Ammon's horn (tissue), 1 donor: ENCODE data around the gene PFKL.
"Not testable (repeated sequence)": the region's sequence is repeated elsewhere in the genome, so short reads cannot be mapped to it uniquely, and the experiment has no call there.

Experiments
- DNase-seq: peaks from one replicate; pipeline ENCODE4 v3.0.0-alpha.2; 2016; ENCODE audit warnings: low spot score

The PFKL gene

DNA sequence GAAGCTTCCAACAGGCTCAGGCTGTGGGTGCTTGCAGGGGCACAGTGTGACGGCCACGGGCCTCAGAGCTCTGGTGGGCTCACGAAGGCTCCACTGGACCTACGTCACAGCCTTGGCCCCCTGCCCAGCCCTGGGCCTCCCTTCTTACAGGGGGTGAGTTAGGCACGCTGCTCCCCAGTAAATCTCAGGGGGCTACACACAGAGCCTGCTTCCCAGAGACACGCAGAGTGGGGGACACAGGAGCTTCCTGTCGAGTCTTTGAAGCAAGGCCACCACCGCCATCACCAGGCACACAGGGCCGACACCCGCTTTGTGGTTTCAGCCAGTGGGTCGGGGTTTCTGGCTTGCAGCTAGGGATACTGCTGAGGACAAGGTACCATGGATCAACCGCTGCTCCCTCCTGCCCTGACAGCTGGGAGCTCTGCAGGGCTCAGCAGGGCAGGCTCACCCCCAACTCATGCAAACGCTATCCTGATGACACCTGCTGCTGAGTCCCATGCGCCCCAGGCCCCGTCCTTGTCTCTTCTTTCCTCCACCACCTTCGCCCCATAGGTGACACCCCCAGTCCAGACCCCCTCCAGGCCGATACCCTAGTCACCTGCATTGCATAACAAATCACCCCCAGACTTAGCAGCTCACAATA lies 44.8 kb downstream of the PFKL start:
- DNase-seq = no peak

DNA sequence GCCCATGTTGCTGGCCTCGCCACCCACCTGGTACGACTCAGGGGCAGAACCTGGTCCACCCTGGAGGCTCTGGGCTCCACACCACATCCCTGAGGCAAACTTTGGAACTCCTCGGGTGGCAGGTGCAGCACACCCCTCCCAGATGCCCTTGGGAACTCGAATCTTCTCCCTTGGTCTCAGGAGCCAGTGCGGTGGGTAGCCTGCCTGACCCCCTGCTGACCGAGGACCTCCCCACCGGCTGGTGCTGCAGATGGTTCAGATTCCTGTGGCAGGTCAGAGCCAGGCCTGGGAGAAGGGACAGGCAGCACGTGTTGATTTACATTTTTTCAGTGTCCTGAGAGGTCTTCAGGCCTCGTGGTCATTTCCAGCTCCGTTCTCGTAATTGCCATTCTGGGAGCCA lies 45.6 kb downstream of the PFKL start:
- DNase-seq = no peak

DNA sequence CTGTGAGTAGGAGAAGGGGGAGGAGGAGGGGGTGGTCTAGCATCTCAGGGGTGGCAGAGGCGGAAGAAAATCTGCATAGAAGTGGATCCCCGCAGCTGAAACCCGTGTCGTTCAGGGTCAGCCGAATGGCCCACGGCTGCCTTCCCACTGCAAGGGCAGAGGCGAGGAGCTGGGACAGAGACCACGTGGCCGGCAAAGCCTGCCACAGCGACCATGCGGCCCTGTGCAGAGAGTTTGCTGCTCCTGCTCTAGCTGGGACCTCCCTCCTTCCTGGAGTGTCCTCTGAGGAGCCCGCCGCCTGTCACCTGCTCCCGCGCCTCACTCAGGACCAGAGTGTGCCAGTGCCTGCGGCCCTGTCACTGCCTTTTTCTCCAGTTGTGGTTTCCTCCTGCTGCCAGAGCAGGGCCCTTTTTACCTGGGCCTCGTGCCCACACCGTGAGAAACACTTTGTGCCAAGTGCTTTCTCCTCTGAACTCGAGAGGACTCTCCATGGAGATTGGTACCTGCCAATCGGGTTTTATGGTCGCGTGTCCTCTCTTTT lies 48.1 kb downstream of the PFKL start:
- DNase-seq = no peak

DNA sequence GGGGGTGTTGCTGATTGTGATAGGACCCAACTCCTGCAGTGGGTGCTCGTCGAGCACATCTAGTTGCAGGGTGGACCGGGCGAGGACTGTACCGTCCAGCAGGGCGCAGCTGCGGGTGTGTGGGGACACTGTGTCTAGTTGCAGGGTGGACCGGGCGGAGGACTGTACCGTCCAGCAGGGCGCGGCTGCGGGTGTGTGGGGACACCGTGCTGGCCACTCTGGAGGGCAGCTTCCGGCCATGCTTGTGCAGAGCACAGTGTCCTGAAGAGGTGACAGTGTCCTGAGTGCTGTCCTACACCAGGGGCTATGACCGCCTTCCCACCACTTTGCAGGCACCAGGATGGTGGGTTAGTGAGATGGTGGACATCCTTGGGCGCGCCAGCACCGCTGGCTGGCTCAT lies 49.0 kb downstream of the PFKL start:
- no peak for DNase-seq

DNA sequence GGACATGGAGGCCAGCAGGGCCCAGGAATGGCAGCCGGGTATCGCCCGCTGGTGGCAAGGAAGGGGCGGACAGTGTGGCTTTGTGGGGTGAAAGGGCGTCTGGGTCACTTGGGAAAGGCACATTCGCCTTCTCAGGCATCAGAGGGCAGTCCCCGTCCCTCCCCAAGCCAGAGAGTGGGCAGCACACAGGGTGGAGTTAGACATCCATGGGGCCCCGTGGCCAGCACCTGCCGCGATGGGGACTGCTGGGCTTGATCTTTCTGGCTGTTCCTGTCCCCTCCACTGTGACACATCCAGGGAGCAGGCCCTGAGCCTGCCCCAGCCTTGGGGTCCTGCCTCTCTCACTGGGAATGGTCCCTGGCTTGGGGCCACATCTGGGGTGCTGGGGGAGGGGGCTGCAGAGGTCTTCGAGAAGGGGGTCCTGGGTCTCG lies 49.6 kb downstream of the PFKL start:
- no peak for DNase-seq

DNA sequence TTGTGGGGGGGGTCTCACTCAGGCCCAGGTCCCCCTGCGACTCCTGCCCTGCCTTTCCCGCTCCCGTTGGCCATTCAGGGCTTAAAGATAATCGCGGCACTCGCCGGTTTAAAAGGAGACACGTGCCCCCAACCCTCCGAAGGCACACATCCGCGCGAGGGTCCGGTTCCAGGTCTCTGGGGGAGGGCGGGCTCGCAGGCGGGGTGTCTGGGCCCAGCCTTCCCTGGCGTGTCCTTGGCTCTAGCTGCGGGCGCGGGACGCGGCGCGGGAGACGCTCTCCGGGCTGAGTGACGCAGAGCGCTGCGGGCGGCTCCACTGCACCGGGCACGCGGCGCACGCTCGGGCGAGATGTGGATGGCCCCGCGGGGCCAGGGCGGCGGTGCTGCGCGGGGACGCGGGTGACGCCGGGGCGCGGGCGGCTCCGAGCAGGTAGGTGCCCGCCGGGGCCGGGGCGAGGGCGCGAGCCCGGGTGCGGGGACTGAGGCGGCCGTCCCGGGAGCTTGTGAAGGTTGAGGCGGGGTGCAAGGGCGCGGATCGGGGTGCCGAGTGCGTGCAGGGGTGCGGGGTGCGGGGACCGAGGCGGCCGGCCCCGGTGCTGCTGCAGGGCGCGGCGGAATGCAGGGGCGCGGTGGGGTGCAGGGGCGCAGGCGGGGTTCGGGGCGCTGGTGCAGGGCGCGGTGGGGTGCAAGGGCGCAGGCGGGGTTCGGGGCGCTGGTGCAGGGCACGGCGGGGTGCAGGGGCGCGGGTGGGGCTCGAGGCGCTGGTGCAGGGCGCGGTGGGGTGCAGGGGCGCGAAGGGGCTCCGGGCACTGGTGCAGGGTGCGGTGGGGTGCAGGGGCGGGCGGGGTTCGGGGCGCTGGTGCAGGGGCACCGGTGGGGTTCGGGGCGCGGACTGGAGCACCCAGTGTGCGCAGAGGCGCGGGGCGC lies 50.3 kb downstream of the PFKL start:
- DNase-seq = no peak

DNA sequence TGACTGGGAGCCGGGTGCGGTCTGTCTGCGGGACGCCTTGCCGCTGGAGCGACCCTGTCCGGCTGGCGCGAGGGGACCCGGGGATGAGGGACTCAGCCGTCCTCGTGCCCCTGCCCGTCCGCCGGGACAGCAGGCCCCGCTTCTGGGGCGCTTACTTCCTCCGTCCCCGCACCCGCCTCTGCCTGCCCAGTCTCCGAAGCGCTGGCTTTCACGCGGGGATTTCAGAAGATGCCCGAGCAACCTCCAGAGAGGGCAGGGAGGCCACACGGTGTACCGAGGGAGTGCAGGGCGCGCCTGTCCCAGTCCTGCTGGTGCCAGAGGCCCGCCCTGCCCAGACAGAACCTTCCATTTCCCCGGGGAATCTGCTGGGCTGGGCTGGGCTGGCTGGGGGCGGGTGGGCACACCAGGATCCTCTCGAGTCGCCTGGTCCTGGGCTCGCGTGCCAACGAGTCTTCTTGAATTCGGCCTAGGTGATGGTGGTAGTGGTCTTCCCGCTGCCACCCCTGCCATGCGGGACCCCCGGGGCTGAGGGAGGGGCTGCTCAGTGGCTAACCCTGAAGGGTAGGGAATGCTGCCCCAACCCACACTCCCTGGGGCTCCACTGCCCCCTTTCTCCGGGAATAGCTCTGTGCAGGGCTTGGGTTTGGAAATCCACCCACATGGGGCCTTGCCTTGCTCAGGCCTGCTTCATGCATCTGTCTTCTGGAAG lies 51.1 kb downstream of the PFKL start:
- DNase-seq = no peak

DNA sequence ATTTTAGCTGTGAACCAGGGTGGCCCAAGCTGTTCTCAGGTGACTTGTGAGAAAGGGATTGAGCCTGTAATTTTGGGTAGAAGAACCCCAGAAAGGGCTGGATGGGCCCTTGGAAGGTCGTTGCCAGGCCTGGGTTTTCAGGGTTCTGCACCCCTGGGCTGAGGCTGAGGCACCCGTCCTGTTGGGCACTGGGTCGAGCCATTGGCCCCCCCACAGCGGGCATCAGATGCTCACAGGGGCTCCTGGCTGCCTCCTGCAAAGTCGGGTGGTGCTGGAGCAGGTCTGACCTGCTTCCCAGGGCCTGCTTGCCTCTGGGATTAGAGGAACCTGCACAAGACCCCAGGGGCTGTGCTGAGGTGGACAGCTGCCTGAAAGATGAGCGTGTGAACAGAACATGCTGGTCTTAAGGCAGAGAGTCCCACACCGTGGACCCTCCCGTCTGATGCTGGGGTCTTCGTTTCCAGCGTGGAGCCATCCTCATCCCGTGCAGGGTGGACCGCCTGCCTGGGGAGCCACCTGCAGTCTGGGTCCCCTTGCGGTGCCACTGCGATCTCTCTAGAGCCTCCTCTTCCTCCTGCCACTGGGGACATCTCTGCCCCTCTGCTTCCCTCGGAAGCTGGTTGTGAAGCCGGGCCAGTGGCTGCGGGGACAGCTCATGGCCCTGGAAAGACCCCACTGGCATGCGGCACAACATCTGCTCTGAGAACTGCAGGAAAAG lies 51.8 kb downstream of the PFKL start:
- no peak for DNase-seq

DNA sequence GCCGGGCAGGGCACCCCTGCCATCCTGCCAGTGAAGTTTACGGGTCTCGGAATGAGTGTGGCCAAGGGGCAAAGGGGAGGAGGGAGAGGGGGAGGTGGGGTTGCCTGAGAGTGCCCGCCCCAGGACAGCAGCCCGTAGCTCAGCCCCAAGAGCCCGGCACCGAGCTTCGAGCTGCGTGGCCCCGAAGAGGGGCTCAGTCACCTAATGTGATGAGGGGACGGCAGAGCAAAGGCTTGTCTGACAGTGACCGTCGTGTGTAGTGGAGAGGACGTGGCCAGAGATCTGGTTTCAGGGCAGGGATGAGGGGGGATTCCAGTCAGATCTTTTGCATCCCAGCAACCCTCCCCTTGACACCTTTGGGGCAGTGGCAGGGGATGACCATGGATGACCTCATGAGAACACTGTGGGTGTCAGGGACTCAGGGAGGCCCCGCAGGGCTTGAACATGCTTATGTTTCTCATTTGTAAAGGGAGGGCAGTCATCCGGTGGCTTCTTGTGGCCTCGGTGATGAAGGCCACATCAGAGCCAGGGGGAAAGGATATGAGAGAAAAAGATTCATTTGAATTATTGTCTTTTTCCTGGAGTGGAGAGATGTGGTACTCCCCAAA lies 52.5 kb downstream of the PFKL start:
- DNase-seq = no peak

DNA sequence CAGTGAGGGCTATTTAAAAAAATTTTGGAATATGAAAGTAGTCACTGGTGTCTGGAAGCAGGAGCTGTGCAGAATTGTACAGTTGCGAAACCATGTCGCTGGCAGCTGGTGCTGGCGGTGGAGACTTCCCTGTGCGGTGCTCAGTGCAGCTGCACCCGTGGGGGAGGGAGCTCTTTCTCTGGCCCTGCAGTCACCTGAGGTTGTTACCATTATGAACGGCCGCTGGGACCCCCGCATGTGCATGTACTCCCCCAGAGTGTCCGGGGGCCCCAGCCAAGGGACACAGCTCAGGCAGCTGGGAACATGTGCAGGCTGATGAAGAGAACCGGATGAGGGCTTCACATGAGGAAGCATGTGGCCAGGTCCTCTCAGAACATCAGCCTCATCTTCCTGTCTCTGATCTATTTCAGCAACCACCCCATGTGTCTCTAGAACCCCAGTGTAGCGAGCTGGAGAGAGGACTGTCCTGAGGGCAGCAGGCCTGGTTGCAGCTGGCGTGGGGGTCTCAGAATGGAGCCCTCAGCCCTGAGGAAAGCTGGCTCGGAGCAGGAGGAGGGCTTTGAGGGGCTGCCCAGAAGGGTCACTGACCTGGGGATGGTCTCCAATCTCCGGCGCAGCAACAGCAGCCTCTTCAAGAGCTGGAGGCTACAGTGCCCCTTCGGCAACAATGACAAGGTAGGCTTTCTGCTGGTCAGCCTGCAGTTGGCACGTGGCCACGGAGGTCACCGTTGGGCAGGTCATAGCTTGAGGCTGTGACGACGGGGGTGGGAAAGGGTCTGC lies 53.5 kb downstream of the PFKL start, which contains the start of gene TRPM2:
Gene TRPM2 (plus strand): TSS at position 431 of the 780 bp plus-strand sequence. CDS start 80 bp downstream, at position 511.
- peak; percentile 71 for DNase-seq

DNA sequence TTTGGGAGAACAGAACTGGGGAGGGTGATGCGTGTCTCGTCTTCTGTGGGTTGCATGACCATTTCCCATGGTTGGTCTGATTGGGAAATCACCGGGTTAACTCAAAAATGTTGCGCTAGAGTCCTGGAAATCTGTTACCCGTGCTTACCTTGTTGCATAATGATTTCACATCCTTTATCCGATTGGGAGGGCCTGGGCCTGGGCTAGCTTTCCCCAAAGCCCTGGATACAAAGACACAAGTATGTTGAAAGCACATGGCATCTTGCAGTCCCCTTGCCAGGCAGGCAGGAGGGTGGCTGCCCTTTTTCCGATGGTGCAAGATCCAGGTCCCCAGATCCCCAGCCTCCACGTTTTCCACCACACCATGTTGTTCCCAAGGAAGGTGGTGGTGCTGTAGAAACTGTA lies 54.1 kb downstream of the PFKL start:
- no peak for DNase-seq

DNA sequence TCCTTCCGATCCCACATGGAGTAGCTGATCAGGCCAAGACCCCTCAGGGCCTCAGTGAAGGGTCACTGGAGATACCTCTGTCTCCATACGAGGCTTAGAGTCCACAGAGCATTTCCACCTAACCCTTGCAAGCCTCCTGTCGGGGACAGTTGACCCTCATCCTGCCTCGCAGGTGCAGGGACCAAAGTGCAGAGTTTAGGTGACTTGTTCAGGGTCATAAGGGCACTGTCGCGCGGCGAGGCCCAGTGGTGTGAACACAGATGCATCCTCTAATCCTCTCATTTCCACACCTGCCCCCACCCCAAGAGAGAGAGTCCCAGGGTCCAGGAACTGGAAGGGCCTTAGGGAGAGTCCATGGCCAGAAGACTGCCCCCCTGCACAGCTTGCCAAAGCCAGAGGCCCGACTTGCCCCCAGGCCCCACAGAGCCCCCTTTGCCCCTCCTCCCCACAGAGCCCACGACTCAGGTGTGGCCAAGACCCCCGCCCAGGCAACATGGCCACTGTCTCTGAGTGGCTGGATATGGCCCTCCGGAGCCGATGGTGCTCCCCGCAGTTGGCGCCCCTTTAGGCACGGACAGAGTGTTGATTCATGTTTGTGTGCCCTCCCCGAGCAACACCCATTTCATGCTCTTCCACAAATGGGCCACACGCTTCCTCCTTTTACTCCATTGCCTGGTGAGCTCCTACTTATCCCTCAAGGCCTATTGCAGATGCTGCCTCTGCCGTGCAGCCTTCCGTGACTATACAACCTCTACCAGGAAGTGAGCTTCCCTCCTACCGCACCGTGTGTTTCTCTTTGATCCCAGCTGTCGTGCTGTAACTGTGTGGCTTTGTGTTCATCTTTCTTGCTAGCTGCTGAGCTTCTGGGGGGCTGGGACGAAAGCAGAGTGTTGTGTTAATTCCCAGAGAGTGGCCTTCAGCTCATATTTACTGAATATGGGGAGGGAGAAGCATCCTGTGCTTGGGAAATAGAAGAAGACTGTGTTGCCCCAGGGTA lies 55.2 kb downstream of the PFKL start:
- DNase-seq = no peak

DNA sequence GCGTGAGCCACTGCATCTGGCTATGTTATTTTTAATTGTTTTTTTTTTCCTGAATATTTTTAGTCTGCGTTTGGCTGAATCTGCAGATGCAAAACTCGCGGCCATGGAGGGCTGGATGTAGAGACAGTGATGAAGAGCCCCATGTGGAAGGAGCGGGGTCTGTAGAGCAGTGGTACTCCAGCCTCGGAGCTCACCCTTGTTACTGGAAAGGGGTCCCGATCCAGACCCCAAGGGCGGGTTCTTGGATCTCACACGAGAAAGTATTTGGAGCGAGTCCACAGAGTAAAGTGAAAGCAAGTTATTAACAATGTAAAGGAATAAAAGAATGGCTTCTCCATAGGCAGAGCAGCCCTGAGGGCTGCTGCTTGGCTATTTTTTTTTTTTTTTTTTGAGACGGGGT lies 56.3 kb downstream of the PFKL start:
- no peak for DNase-seq

DNA sequence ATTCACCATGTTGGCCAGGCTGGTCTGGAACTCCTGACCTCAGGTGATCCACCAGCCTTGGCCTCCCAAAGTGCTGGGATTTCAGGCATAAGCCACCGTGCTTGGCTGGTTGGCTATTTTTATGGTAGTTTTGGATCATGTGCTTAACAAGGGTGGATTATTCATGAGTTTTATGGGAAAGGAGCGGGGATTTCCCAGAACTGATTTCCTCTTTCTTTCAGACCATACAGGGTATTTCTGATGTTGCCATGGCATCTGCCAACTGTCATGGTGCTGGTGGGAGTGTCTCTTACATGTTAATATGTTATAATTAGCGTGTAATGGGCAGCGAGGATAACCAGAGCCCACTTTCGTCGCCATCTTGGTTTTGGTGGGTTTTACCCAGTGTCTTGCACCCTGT lies 56.8 kb downstream of the PFKL start:
- DNase-seq = no peak

DNA sequence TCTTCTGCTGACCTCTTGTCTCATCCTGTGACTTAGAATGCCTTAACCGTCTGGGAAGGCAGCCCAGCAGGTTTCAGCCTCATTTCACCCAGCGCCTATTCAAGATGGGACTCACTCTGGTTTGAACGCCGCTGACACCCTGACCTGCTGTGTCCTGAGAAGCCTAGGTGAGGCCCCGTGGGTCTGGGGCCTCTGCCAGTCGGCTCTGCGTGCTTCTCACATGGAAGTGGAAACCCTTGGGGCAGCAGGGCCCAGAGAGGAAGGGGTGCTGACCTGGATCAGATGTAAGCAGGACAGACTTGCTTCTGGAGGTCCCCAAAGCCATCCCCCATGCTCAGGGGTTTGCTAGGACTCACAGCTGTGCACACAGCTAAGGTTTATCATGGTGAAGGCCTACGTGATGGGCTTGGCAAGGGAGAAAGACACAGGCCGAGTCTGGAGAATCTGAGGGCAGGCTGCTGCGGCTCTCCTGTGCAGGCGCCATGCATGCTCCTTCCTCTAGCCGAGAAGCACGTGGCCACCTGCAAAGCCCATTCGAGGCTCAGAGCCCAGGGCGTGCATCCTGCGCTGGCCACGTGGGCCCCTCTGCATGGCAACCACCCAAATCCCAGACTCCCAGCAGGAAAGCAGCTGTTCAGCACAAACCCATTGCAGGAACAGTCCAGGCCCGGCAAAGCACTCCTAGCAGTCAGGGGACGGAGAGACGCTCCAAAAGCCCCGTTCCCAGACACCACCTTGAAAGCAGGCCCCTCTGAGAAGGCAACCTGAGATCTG lies 57.4 kb downstream of the PFKL start:
- DNase-seq = no peak

DNA sequence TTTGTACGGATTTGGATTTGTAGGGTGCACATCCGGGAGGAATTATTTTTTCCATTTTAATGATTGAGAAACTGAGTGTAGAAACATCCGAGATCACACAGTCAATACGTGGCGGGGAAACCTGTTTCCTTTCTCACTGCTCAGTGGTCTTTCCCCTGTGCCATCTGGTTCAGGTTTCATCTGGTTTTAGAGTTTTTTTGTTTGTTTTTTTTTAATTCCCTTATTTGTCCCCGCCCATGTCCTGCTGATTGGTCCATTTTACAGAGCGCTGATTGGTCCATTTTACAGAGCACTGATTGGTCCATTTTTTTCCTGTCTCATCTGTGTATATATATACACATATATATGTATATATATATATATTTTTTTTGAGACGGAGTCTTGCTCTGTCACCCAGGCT lies 59.5 kb downstream of the PFKL start:
- no peak for DNase-seq

DNA sequence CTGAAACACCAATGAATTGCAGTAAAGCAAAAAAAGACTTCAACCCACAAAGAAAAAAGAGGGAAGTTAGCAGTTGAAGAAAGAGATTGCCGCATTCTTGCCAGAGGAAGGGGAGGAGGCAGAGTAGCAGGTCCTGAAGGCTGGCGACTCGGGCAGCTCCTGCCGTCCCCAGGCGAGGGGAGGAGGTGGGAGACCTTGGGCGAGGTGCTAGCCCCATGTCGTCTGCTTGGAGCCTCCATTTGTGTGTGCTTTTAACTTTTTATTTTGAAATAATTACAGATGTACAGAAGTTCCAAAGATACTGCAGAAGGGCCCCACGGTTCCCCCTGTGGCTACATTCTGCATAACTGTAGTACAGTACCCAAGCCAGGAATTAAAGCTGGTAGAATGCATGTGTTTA lies 60.3 kb downstream of the PFKL start:
- DNase-seq = no peak

DNA sequence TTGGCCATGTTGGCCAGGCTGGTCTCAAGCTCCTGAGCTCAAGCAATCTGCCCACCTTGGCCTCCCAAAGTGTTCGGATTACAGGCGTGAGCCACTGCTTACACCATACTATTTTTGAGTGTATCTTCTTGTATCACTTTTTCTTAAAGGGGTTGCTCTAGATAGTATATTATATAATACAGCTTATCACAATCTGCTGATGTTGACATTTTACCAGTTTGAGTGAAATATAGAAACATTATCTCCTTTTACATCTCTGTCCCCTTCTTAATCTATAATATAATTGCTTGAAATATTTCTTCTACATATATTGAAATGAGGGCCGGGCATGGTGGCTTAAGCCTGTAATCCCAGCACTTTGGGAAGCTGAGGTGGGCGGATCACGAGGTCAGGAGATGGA lies 62.0 kb downstream of the PFKL start:
- DNase-seq = not testable (repeated sequence)

DNA sequence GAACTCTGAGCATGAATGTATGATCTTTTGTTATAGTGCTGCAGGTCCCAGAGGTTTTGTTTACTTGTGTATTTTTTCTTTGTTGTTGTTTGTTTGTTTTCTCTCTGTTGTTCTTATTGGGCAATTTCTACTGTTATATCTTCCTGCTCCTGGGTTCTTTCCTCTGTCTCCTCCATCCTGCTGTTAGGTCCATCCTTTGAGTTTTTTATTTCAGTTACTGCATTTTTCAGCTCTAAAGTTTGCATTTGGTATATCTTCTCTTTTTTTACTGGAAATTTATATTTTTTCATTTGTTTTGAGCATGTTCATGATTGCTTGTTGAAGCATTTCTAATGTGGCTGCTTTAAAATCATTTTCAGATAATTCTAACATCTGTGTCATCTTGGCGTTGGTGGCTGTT lies 63.4 kb downstream of the PFKL start:
- DNase-seq = no peak
